Esophagus muscularis mucosa (tissue), 4 donors: Measurements from ENCODE around the gene KCNK4.

Experiments used
- CTCF ChIP-seq, 3 experiments: fragments of 200-600 bp in 2 of 3; fragments of 450-650 bp in 1 of 3; sonication (generic) in 2 of 3; IDR thresholded peaks; one replicate each; pipeline ENCODE4 v1.5.1; 2017 to 2019; ENCODE audit warnings: antibody characterized with exemption in 3 of 3, mild to moderate bottlenecking in 2 of 3, moderate library complexity in 1 of 3
- EP300 ChIP-seq: sonication (generic); formaldehyde crosslinking; IDR thresholded peaks from one replicate; pipeline ENCODE4 v1.6.1; 2017; ENCODE audit warnings: antibody characterized with exemption
- POLR2A ChIP-seq: fragments of 450-650 bp; IDR thresholded peaks from one replicate; pipeline ENCODE4 v1.6.1; 2017; ENCODE audit warnings: antibody characterized with exemption, moderate library complexity, mild to moderate bottlenecking, low read depth
- POLR2AphosphoS5 ChIP-seq, 2 donors: sonication (generic); formaldehyde crosslinking; IDR thresholded peaks; one replicate each; pipeline ENCODE4 v1.6.1; 2017; ENCODE audit warnings: antibody characterized with exemption in 2 of 2

- TF ChIP-seq EP300 (no peak), POLR2A (no peak), CTCF (IDR thresholded peaks at IDR 0.05) (no peak), POLR2AphosphoS5 (IDR thresholded peaks at IDR 0.05) (peak in 1 of 2 donors; percentile 9)
Observed at GRCh38 chr11:64306876-64307622, 15.9 kb downstream of the KCNK4 start.
